Peyer's patch (tissue), 4 donors: Measurements from ENCODE around the gene TATDN2. TPM values are rescaled to one million over a fixed set of nuclear protein-coding genes. Genes with fewer than 3 reads are reported as not detected.
"Not testable (repeated sequence)": the region's sequence is repeated elsewhere in the genome, so short reads cannot be mapped to it uniquely, and the experiment has no call there.

Experiments
- DNase-seq, 3 donors: peaks; one replicate each; pipeline ENCODE4 v3.0.0-alpha.2; 2017 to 2019
- H3K27ac ChIP-seq, 4 donors: fragments of 200-600 bp; sonication (generic); one replicate each; pipeline ENCODE4 v1.5.1; 2016 to 2019
- H3K27me3 ChIP-seq, 2 donors: fragments of 200-600 bp; sonication (generic); one replicate each; pipeline ENCODE4 v1.5.1; 2019
- H3K36me3 ChIP-seq, 3 donors: fragments of 200-600 bp; sonication (generic); one replicate each; pipeline ENCODE4 v1.5.1; 2016 to 2019
- H3K4me1 ChIP-seq, 4 donors: fragments of 200-600 bp; sonication (generic); one replicate each; pipeline ENCODE4 v1.5.1; 2016 to 2019
- H3K4me3 ChIP-seq, 4 donors: fragments of 200-600 bp; sonication (generic); 1 replicate in 3 of 4; 2 replicates in 1 of 4; pipeline ENCODE4 v1.5.1; 2016 to 2019; ENCODE audit warnings: mild to moderate bottlenecking in 1 of 4
- H3K9me3 ChIP-seq, 4 donors: fragments of 200-600 bp; sonication (generic); one replicate each; pipeline ENCODE4 v1.5.1; 2016 to 2019; ENCODE audit warnings: mild to moderate bottlenecking in 1 of 4
- CTCF ChIP-seq, 6 experiments: fragments of 450-650 bp in 4 of 6; fragments of 200-600 bp in 2 of 6; sonication (generic) in 1 of 6; IDR thresholded peaks; one replicate each; pipeline ENCODE4 v1.5.1; 2017 to 2019; ENCODE audit warnings: antibody characterized with exemption in 6 of 6, mild to moderate bottlenecking in 3 of 6, moderate library complexity in 1 of 6
- POLR2A ChIP-seq, 2 donors: fragments of 450-650 bp; IDR thresholded peaks; one replicate each; pipeline ENCODE4 v1.5.1; 2017; ENCODE audit warnings: antibody characterized with exemption in 2 of 2, mild to moderate bottlenecking in 2 of 2, moderate library complexity in 2 of 2
- total RNA-seq, 4 donors: library from RNA; depleted of rRNA; stranded (reverse); fragments of >200 nt; gene quantifications; one replicate each; pipeline ENCODE4 v1.1.0, GENCODE V29; 2016

TATDN2 gene
- total RNA-seq, 4 donors from 2014 or later, result 30.3 to 52.8 (median 36.9) TPM

- TF ChIP-seq CTCF (IDR thresholded peaks at IDR 0.05) (no peak), POLR2A (IDR thresholded peaks at IDR 0.05) (no peak)
- no peak overlapping the region for H3K4me3 ChIP-seq
- H3K36me3 ChIP-seq, result peaks cover 0 to 64% (median 0%) of the 10 kb centered on the region in 3 donors
- H3K27ac ChIP-seq, result no peak overlapping the region
- no peaks in the 10 kb centered on the region for H3K27me3 ChIP-seq
- no peaks in the 10 kb centered on the region for H3K9me3 ChIP-seq
- peaks cover 0 to 3% (median 0%) of the 10 kb centered on the region in 4 donors for H3K4me1 ChIP-seq
- DNase-seq, result no peak
Observed at GRCh38 chr3:10268116-10268515, 19.9 kb downstream of the TATDN2 start.

GRCh38 chr3:10268930-10269329 is 20.7 kb downstream of the TATDN2 start:
- no peak overlapping the region for H3K27ac ChIP-seq
- peak in 1 of 3 donors; percentile 34 for DNase-seq
- H3K27me3 ChIP-seq, result no peaks in the 10 kb centered on the region
- H3K4me1 ChIP-seq, result peaks cover 0 to 11% (median 3%) of the 10 kb centered on the region in 4 donors
- H3K9me3 ChIP-seq, result no peaks in the 10 kb centered on the region
- H3K4me3 ChIP-seq, result no peak overlapping the region
- no peak for TF ChIP-seq POLR2A (IDR thresholded peaks at IDR 0.05)
- TF ChIP-seq CTCF (IDR thresholded peaks at IDR 0.05), result no peak
- H3K36me3 ChIP-seq, result peaks cover 0 to 64% (median 0%) of the 10 kb centered on the region in 3 donors

GRCh38 chr3:10269443-10269842 is 21.2 kb downstream of the TATDN2 start:
- DNase-seq, result peak in 1 of 3 donors; percentile 10
- H3K36me3 ChIP-seq, result peaks cover 0 to 64% (median 0%) of the 10 kb centered on the region in 3 donors
- no peak overlapping the region for H3K27ac ChIP-seq
- no peaks in the 10 kb centered on the region for H3K27me3 ChIP-seq
- TF ChIP-seq CTCF (IDR thresholded peaks at IDR 0.05) (no peak), POLR2A (IDR thresholded peaks at IDR 0.05) (no peak)
- H3K9me3 ChIP-seq, result no peaks in the 10 kb centered on the region
- no peak overlapping the region for H3K4me3 ChIP-seq
- H3K4me1 ChIP-seq, result peaks cover 0 to 16% (median 4%) of the 10 kb centered on the region in 4 donors

GRCh38 chr3:10272476-10272875 is 24.2 kb downstream of the TATDN2 start:
- not testable (repeated sequence) for H3K27me3 ChIP-seq, H3K27ac ChIP-seq, H3K9me3 ChIP-seq, H3K4me3 ChIP-seq
- DNase-seq, result peak in 1 of 3 donors; percentile 26
- Histone ChIP-seq H3K36me3 (peaks cover 0 to 64% (median 0%) of the 10 kb centered on the region in 3 donors), H3K4me1 (peaks cover 0 to 18% (median 4%) of the 10 kb centered on the region in 4 donors)

- Histone ChIP-seq H3K4me3 (no peak overlapping the region), H3K27ac (no peak overlapping the region), H3K4me1 (peaks cover 0 to 18% (median 4%) of the 10 kb centered on the region in 4 donors), H3K36me3 (peaks cover 0 to 69% (median 0%) of the 10 kb centered on the region in 3 donors), H3K27me3 (no peaks in the 10 kb centered on the region), H3K9me3 (no peaks in the 10 kb centered on the region)
- TF ChIP-seq CTCF (IDR thresholded peaks at IDR 0.05) (no peak), POLR2A (IDR thresholded peaks at IDR 0.05) (no peak)
- DNase-seq, result no peak
Observed at GRCh38 chr3:10272977-10273376, 24.7 kb downstream of the TATDN2 start.

GRCh38 chr3:10273702-10274305 is 25.5 kb downstream of the TATDN2 start:
- Histone ChIP-seq H3K9me3 (no peaks in the 10 kb centered on the region), H3K27me3 (no peaks in the 10 kb centered on the region), H3K4me3 (no peak overlapping the region), H3K4me1 (peaks cover 0 to 18% (median 4%) of the 10 kb centered on the region in 4 donors), H3K27ac (no peak overlapping the region), H3K36me3 (peaks cover 0 to 70% (median 0%) of the 10 kb centered on the region in 3 donors)
- peak in 1 of 3 donors; percentile 8 for DNase-seq
- no peak for TF ChIP-seq CTCF (IDR thresholded peaks at IDR 0.05)
- TF ChIP-seq POLR2A (IDR thresholded peaks at IDR 0.05), result no peak
